ENCODE results near the gene ARID1B. TPM values are rescaled to one million over a fixed set of nuclear protein-coding genes. Genes with fewer than 3 reads are reported as not detected.

The ARID1B gene
- total RNA-seq, 4 donors from 2014 or later: 25.2 to 103 (median 59.5) TPM

GRCh38 chr6:157218371-157219198 is 441.4 kb downstream of the ARID1B start:
- Histone ChIP-seq H3K9me3 (no peaks in the 10 kb centered on the region), H3K4me1 (peaks cover 13 to 48% (median 23%) of the 10 kb centered on the region in 3 donors), H3K4me3 (no peak overlapping the region), H3K36me3 (no peaks in the 10 kb centered on the region), H3K27ac (peak overlapping the region in 1 of 4 donors; percentile 33), H3K27me3 (no peaks in the 10 kb centered on the region)
- WGBS, 2 donors: 83 to 93% methylated on average over 8 to 9 of the region's 23 CpGs
- TF ChIP-seq POLR2A (IDR thresholded peaks at IDR 0.05) (no peak), CTCF (IDR thresholded peaks at IDR 0.05) (no peak)
- no peak for DNase-seq
- intact Hi-C loops (cut with DNase I): no loop called here

GRCh38 chr6:157219201-157220200 is 442.3 kb downstream of the ARID1B start:
- H3K4me3 ChIP-seq: no peak overlapping the region
- H3K9me3 ChIP-seq: no peaks in the 10 kb centered on the region
- no peak for TF ChIP-seq POLR2A (IDR thresholded peaks at IDR 0.05)
- TF ChIP-seq CTCF (IDR thresholded peaks at IDR 0.05): peak in 1 of 6 experiments; percentile 20
- H3K4me1 ChIP-seq: peaks cover 13 to 48% (median 23%) of the 10 kb centered on the region in 3 donors
- WGBS, 2 donors: 79 to 83% methylated on average over 15 to 17 of the region's 18 CpGs
- peak overlapping the region in 1 of 4 donors; percentile 33 for H3K27ac ChIP-seq
- H3K27me3 ChIP-seq: no peaks in the 10 kb centered on the region
- no peaks in the 10 kb centered on the region for H3K36me3 ChIP-seq
- intact Hi-C loops (cut with DNase I): no loop called here
- DNase-seq: no peak

- 80 to 83% methylated on average over 1 of the region's 1 CpG for WGBS, 2 donors
- intact Hi-C loops (cut with DNase I): no loop called here
- no peak for DNase-seq
- no peaks in the 10 kb centered on the region for H3K36me3 ChIP-seq
- H3K9me3 ChIP-seq: no peaks in the 10 kb centered on the region
- H3K27me3 ChIP-seq: no peaks in the 10 kb centered on the region
- H3K4me3 ChIP-seq: peak overlapping the region in 3 of 4 donors; percentile 38 to 59 (median 43)
- peaks cover 13 to 52% (median 26%) of the 10 kb centered on the region in 3 donors for H3K4me1 ChIP-seq
- peak overlapping the region in 3 of 4 donors; percentile 43 to 76 (median 71) for H3K27ac ChIP-seq
- TF ChIP-seq CTCF (IDR thresholded peaks at IDR 0.05) (no peak), POLR2A (IDR thresholded peaks at IDR 0.05) (no peak)
Observed at GRCh38 chr6:157220485-157220884, 443.3 kb downstream of the ARID1B start.

GRCh38 chr6:157221049-157221816 is 444.1 kb downstream of the ARID1B start:
- no peak for DNase-seq
- H3K4me1 ChIP-seq: peaks cover 13 to 59% (median 29%) of the 10 kb centered on the region in 3 donors
- TF ChIP-seq POLR2A (IDR thresholded peaks at IDR 0.05) (no peak), CTCF (IDR thresholded peaks at IDR 0.05) (peak in 3 of 6 experiments; percentile 4 to 44 (median 18))
- peak overlapping the region in 3 of 4 donors; percentile 38 to 59 (median 43) for H3K4me3 ChIP-seq
- H3K36me3 ChIP-seq: no peaks in the 10 kb centered on the region
- 25 to 26% methylated on average over 29 to 35 of the region's 41 CpGs for WGBS, 2 donors
- H3K27me3 ChIP-seq: no peaks in the 10 kb centered on the region
- H3K27ac ChIP-seq: peak overlapping the region; percentile 29 to 76 (median 57)
- intact Hi-C loops (cut with DNase I): no loop called here
- H3K9me3 ChIP-seq: no peaks in the 10 kb centered on the region
